Gastrocnemius medialis (tissue), 4 donors: ENCODE measurements around the gene RPL31. TPM values are rescaled to one million over a fixed set of nuclear protein-coding genes. Genes with fewer than 3 reads are reported as not detected.

Experiments used
- ATAC-seq, 2 donors: fragments of 150-250 bp; one replicate each; pipeline ENCODE4 v1.9.1; 2016
- DNase-seq, 2 donors: peaks; one replicate each; pipeline ENCODE4 v3.0.0-alpha.2; 2019
- H3K27ac ChIP-seq, 4 donors: fragments of 200-600 bp; sonication (generic); 1 replicate in 1 of 4; 2 replicates in 3 of 4; pipeline ENCODE4 v1.5.1; 2016 to 2018; ENCODE audit warnings: mild to moderate bottlenecking in 2 of 4, moderate library complexity in 1 of 4
- H3K27me3 ChIP-seq, 3 donors: fragments of 200-600 bp; sonication (generic) in 2 of 3; 1 replicate in 1 of 3; 2 replicates in 2 of 3; pipeline versions ENCODE4 v1.5.1 to v1.6.0; 2016 to 2019; ENCODE audit warnings: mild to moderate bottlenecking in 1 of 3, moderate library complexity in 1 of 3
- H3K36me3 ChIP-seq, 2 donors: fragments of 200-600 bp; sonication (generic) in 1 of 2; one replicate each; pipeline ENCODE4 v1.5.1; 2017 to 2018
- H3K4me1 ChIP-seq, 2 donors: fragments of 200-600 bp; sonication (generic) in 1 of 2; one replicate each; pipeline ENCODE4 v1.5.1; 2016 to 2017; ENCODE audit warnings: mild to moderate bottlenecking in 2 of 2
- H3K4me3 ChIP-seq, 4 donors: fragments of 200-600 bp; sonication (generic) in 3 of 4; 1 replicate in 1 of 4; 2 replicates in 3 of 4; pipeline ENCODE4 v1.5.1; 2016 to 2019; ENCODE audit warnings: mild to moderate bottlenecking in 2 of 4
- H3K9me3 ChIP-seq, 3 donors: fragments of 200-600 bp; sonication (generic) in 2 of 3; 1 replicate in 1 of 3; 2 replicates in 2 of 3; pipeline ENCODE4 v1.5.1; 2016 to 2019
- CTCF ChIP-seq, 5 experiments: fragments of 450-650 bp in 3 of 5; fragments of 200-600 bp in 2 of 5; sonication (generic) in 2 of 5; IDR thresholded peaks in 4 of 5; conservative IDR thresholded peaks in 1 of 5; 1 replicate in 4 of 5; 2 replicates in 1 of 5; pipeline ENCODE4 v1.5.1; 2016 to 2019; ENCODE audit warnings: antibody characterized with exemption in 5 of 5, mild to moderate bottlenecking in 3 of 5, moderate library complexity in 3 of 5
- POLR2A ChIP-seq, 2 donors: fragments of 450-650 bp; IDR thresholded peaks; one replicate each; pipeline ENCODE4 v1.6.1; 2017; ENCODE audit warnings: antibody characterized with exemption in 2 of 2, mild to moderate bottlenecking in 2 of 2, moderate library complexity in 2 of 2
- in situ Hi-C, 4 donors: fragments of 200-750 bp; cut with MboI; loops; one replicate each; pipeline versions ENCODE4 v1.15.0 to v1.8.0; 2017; ENCODE audit warnings: low sequenced_read_pairs in 4 of 4
- intact Hi-C: fragments of 100-400 bp; cut with DNase I; formaldehyde crosslinking; loops from one replicate; pipeline ENCODE4 v1.15.1; 2023; ENCODE audit warnings: low total_unique reads
- total RNA-seq, 4 donors: library from RNA; depleted of rRNA; stranded (reverse); fragments of >200 nt; gene quantifications; one replicate each; pipeline versions ENCODE4 v1.1.0 to v1.2.3, GENCODE V29; 2016

RPL31 gene
- total RNA-seq, 4 donors from 2014 or later = 572 to 825 (median 762) TPM

DNA sequence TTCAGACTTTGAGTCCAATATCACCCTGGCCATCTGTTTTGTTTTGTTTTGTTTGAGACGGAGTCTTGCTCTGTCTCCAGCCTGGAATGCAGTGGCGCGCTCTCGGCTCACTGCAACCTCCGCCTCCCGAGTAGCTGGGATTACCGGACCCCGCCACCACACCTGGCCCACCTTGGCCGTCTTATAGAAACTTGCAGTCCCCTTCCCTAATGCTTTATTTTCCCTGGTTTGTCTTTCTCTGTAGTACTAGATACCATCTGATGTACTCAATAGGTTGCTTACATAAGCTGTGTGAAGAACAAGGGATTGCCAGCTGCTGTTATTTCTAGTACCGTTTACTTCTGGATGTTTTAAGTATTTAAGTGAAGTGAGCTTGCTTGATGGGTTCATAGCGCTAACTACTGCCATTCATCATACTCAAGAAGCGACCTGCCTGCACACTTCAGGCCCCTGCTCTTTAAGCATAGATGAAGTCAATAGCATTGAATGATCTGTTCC, 1.2 kb downstream of the RPL31 start:
- H3K36me3 ChIP-seq = peaks cover 0 to 55% of the 10 kb centered on the region in 2 donors
- no peak for ATAC-seq
- no peaks in the 10 kb centered on the region for H3K9me3 ChIP-seq
- peak overlapping the region; percentile 76 to 91 (median 86) for H3K27ac ChIP-seq
- intact Hi-C loops = no loop called here
- in situ Hi-C loops = loop anchor here in 1 of 4 donors (10.0 kb wide), 1 partner anchor 151 kb away; the partner anchor contains the start of gene TBC1D8
- no peak for TF ChIP-seq CTCF (IDR thresholded peaks at IDR 0.05 in 4 of 5, conservative IDR thresholded peaks at IDR 0.05 in 1 of 5)
- TF ChIP-seq POLR2A (IDR thresholded peaks at IDR 0.05) = no peak
- no peaks in the 10 kb centered on the region for H3K27me3 ChIP-seq
- H3K4me3 ChIP-seq = peak overlapping the region; percentile 64 to 97 (median 92)
- H3K4me1 ChIP-seq = peaks cover 14 to 18% of the 10 kb centered on the region in 2 donors
- no peak for DNase-seq

GRCh38 chr2:101004620-101005325, 2.7 kb downstream of the RPL31 start:
- in situ Hi-C loops = loop anchor here (5.0 to 10.0 kb wide), 3 partner anchors 148 to 153 kb away; partner anchors contain the start of gene TBC1D8 (in 2 of the 4)
- TF ChIP-seq CTCF (IDR thresholded peaks at IDR 0.05 in 4 of 5, conservative IDR thresholded peaks at IDR 0.05 in 1 of 5) (no peak), POLR2A (IDR thresholded peaks at IDR 0.05) (no peak)
- H3K27ac ChIP-seq = peak overlapping the region; percentile 17 to 91 (median 28)
- no peak for ATAC-seq
- no peak overlapping the region for H3K4me3 ChIP-seq
- H3K9me3 ChIP-seq = no peaks in the 10 kb centered on the region
- intact Hi-C loops = no loop called here
- no peaks in the 10 kb centered on the region for H3K27me3 ChIP-seq
- peaks cover 0 to 60% of the 10 kb centered on the region in 2 donors for H3K36me3 ChIP-seq
- no peak for DNase-seq
- peaks cover 23 to 24% of the 10 kb centered on the region in 2 donors for H3K4me1 ChIP-seq

GRCh38 chr2:101006065-101006715, 4.1 kb downstream of the RPL31 start:
- TF ChIP-seq POLR2A (IDR thresholded peaks at IDR 0.05) (no peak), CTCF (IDR thresholded peaks at IDR 0.05 in 4 of 5, conservative IDR thresholded peaks at IDR 0.05 in 1 of 5) (no peak)
- Histone ChIP-seq H3K27ac (peak overlapping the region in 1 of 4 donors; percentile 91), H3K27me3 (no peaks in the 10 kb centered on the region), H3K4me3 (no peak overlapping the region), H3K4me1 (peaks cover 23 to 24% of the 10 kb centered on the region in 2 donors), H3K9me3 (no peaks in the 10 kb centered on the region), H3K36me3 (peaks cover 0 to 73% of the 10 kb centered on the region in 2 donors)
- in situ Hi-C loops (loop anchor here (5.0 to 10.0 kb wide), 3 partner anchors 146 to 151 kb away; partner anchors contain the start of gene TBC1D8 (in 2 of the 4)), intact Hi-C loops (no loop called here)
- ATAC-seq = no peak
- no peak for DNase-seq

DNA sequence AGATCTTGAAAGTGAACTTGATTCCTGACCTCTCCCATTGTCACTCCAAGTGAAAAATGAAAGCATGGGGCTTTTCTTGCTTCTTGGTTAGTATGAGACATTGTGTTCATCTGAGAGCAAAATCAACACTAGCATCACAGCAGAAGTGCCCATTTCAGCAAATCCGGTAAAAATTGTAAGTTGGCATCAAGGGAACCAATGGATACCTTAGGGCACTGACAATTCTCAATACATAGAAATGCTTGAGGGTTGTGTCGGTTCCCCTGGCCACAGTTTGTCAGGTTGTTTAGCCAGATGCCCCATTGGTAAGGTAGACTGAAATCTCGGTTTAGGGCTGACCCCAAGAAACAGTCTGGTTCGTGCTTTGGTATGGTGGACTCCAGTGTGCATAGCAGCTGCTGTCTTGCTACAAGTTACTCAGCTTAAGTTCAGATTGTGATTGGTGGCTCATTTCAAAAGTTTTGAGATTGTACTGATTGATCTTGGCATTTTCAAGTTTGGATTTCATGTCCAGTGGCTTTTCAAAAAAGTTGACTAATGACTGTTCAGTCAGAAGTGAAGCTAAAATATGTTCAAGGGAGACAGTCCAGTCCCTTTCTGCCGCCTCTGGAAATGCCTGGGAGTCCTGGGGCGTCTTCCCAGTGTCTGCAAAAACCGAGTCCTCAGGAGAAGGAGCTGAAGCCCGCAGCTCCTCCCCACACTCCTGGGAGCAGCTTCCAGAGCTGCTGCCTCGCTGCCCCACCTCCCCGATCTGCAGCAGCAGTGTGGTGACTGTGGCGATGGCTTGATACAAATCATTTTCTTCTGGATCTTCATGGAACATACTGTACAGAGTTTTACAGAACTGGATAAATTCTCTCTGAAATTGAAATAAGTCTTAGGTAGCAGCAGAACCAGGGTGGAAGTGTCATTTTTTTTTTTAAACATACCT, 5.6 kb downstream of the RPL31 start:
- Histone ChIP-seq H3K27ac (peak overlapping the region; percentile 57 to 69 (median 62)), H3K4me1 (peaks cover 17 to 26% of the 10 kb centered on the region in 2 donors), H3K27me3 (no peaks in the 10 kb centered on the region), H3K4me3 (no peak overlapping the region), H3K36me3 (peaks cover 0 to 82% of the 10 kb centered on the region in 2 donors), H3K9me3 (no peaks in the 10 kb centered on the region)
- no peak for TF ChIP-seq POLR2A (IDR thresholded peaks at IDR 0.05)
- DNase-seq = no peak
- intact Hi-C loops (no loop called here), in situ Hi-C loops (loop anchor here (5.0 to 10.0 kb wide), 3 partner anchors 145 to 150 kb away; partner anchors contain the start of gene TBC1D8 (in 2 of the 4))
- ATAC-seq = no peak
